Measurements from ENCODE around the gene RMRP.
"Not testable (repeated sequence)": the region's sequence is repeated elsewhere in the genome, so short reads cannot be mapped to it uniquely, and the experiment has no call there.

The RMRP gene

DNA sequence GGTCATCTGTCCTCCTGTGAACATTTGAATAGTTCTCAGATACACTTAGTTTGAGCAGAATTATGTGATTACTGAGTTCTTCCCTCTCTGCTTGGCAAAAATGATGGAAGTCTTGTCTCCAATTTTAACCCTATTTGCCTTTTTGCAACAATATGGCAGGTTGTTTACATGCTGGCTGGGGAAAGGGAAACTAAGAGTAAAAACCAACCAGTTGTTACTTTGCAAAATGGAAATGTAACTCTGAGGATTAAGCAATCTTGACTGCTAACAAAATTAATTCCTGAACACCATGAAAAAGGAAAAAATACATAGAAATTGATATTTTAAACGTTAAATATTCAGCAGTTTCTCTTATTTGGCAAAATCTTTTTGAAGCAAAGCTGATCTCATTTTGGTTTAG, 18.2 kb downstream of the RMRP start:
- no peak for DNase-seq (ENCODE audit: low read depth in 1 of 2, low spot score in 1 of 2)
- H3K27me3 ChIP-seq (ENCODE audit: insufficient read depth, poor library complexity, severe bottlenecking) = no peaks in the 10 kb centered on the region
- H3K27ac ChIP-seq (replicated peaks) = no peak overlapping the region
- TF ChIP-seq, protein P1, sequence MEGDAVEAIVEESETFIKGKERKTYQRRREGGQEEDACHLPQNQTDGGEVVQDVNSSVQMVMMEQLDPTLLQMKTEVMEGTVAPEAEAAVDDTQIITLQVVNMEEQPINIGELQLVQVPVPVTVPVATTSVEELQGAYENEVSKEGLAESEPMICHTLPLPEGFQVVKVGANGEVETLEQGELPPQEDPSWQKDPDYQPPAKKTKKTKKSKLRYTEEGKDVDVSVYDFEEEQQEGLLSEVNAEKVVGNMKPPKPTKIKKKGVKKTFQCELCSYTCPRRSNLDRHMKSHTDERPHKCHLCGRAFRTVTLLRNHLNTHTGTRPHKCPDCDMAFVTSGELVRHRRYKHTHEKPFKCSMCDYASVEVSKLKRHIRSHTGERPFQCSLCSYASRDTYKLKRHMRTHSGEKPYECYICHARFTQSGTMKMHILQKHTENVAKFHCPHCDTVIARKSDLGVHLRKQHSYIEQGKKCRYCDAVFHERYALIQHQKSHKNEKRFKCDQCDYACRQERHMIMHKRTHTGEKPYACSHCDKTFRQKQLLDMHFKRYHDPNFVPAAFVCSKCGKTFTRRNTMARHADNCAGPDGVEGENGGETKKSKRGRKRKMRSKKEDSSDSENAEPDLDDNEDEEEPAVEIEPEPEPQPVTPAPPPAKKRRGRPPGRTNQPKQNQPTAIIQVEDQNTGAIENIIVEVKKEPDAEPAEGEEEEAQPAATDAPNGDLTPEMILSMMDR (IDR thresholded peaks at IDR 0.05; ENCODE audit: insufficient read depth, low read length) = no peak
- no peak for TF ChIP-seq SPI1 (IDR thresholded peaks at IDR 0.05; ENCODE audit: borderline replicate concordance, low read depth)
- TF ChIP-seq, protein P2, sequence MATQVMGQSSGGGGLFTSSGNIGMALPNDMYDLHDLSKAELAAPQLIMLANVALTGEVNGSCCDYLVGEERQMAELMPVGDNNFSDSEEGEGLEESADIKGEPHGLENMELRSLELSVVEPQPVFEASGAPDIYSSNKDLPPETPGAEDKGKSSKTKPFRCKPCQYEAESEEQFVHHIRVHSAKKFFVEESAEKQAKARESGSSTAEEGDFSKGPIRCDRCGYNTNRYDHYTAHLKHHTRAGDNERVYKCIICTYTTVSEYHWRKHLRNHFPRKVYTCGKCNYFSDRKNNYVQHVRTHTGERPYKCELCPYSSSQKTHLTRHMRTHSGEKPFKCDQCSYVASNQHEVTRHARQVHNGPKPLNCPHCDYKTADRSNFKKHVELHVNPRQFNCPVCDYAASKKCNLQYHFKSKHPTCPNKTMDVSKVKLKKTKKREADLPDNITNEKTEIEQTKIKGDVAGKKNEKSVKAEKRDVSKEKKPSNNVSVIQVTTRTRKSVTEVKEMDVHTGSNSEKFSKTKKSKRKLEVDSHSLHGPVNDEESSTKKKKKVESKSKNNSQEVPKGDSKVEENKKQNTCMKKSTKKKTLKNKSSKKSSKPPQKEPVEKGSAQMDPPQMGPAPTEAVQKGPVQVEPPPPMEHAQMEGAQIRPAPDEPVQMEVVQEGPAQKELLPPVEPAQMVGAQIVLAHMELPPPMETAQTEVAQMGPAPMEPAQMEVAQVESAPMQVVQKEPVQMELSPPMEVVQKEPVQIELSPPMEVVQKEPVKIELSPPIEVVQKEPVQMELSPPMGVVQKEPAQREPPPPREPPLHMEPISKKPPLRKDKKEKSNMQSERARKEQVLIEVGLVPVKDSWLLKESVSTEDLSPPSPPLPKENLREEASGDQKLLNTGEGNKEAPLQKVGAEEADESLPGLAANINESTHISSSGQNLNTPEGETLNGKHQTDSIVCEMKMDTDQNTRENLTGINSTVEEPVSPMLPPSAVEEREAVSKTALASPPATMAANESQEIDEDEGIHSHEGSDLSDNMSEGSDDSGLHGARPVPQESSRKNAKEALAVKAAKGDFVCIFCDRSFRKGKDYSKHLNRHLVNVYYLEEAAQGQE (IDR thresholded peaks at IDR 0.05; ENCODE audit: insufficient replicate concordance, low read depth) = no peak
- TF ChIP-seq GABPA (IDR thresholded peaks at IDR 0.05; ENCODE audit: low read depth) = no peak
- no peak for TF ChIP-seq POLR2AphosphoS5 (IDR thresholded peaks at IDR 0.05; ENCODE audit: low read depth)
- H3K4me3 ChIP-seq (replicated peaks; ENCODE audit: insufficient read depth, low read length) = no peak overlapping the region

DNA sequence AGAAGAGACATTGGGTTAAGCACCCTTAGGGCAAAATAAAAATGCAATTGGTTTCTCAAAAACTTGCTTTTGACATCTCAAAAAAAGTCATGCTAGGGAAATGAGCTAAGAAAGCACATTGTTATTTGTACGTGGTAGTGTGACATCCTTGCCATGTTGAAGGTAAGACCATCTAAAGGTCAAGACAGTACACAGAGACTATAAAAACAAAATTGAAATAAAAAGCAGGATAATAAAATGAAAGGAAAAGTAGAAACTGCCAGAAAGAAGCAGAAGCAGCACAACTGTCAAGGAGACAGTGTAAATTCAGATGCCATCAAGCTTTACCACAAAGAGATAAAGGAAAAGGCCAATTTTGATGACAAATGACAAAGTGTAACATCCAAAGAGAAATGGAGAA, 18.6 kb downstream of the RMRP start:
- DNase-seq (ENCODE audit: low read depth in 1 of 2, low spot score in 1 of 2); H3K27me3 ChIP-seq (ENCODE audit: insufficient read depth, poor library complexity, severe bottlenecking); H3K4me3 ChIP-seq (replicated peaks; ENCODE audit: insufficient read depth, low read length); H3K27ac ChIP-seq (replicated peaks): not testable (repeated sequence)

DNA sequence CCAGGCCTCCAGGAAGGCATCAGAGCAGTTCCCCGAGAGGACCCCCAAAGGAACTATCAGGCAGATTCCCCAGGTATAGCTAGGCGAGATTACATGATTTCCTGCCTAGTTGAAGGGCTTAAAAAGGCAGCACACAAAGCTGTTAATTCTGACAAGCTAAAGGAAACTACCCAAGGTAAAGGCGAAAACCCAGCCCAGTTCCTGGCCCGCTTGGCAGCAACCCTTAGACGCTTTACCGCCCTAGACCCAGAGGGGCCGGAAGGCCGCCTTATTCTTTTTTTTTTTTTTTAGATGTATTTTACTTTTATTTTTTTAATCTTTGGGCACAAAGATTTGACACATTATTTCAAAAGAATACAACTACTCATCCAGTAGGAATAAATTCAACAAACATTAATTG, 19.1 kb downstream of the RMRP start:
- DNase-seq (ENCODE audit: low read depth in 1 of 2, low spot score in 1 of 2); H3K4me3 ChIP-seq (replicated peaks; ENCODE audit: insufficient read depth, low read length): not testable (repeated sequence)

DNA sequence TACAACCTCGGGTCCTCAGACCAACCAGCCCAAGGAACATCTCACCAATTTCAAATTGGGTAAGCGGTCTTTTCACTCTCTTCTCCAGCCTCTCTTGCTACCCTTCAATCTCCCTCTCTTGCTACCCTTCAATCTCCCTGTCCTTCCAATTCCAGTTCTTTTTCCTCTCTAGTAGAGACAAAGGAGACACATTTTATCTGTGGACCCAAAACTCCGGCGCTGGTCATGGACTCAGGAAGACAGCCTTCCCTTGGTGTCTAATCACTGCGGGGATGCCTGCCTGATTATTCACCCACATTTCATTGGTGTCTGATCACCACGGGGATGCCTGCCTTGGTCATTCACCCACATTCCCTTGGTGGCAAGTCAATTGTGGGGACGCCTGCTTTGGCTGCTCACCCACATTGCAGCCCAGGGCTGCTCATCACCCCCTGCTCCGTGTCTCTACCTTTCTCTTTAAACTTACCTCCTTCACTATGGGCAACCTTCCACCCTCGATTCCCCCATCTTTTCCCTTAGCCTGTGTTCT, 20.3 kb downstream of the RMRP start:
- H3K27ac ChIP-seq (replicated peaks); DNase-seq (ENCODE audit: low read depth in 1 of 2, low spot score in 1 of 2): not testable (repeated sequence)

More for the DNA sequence above, 19.1 kb downstream of the RMRP start:
- not testable (repeated sequence) for H3K27me3 ChIP-seq (ENCODE audit: insufficient read depth, poor library complexity, severe bottlenecking); H3K27ac ChIP-seq (replicated peaks)

DNA sequence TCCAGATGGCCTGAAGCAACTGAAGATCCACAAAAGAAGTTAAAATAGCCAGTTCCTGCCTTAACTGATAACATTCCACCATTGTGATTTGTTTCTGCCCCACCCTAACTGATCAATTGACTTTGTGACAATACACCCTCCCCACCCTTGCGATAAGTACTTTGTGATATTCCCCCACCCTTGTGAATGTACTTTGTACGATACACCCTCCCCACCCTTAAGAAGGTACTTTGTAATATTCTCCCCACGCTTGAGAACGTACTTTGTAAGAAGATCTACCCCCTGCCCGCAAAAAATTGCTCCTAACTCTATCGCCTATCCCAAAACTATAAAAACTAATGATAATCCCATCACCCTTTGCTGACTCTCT, 21.0 kb downstream of the RMRP start:
- H3K4me3 ChIP-seq (replicated peaks; ENCODE audit: insufficient read depth, low read length); H3K27ac ChIP-seq (replicated peaks); DNase-seq (ENCODE audit: low read depth in 1 of 2, low spot score in 1 of 2); H3K27me3 ChIP-seq (ENCODE audit: insufficient read depth, poor library complexity, severe bottlenecking): not testable (repeated sequence)

More for the DNA sequence above, 20.3 kb downstream of the RMRP start:
- H3K27me3 ChIP-seq (ENCODE audit: insufficient read depth, poor library complexity, severe bottlenecking); H3K4me3 ChIP-seq (replicated peaks; ENCODE audit: insufficient read depth, low read length): not testable (repeated sequence)

DNA sequence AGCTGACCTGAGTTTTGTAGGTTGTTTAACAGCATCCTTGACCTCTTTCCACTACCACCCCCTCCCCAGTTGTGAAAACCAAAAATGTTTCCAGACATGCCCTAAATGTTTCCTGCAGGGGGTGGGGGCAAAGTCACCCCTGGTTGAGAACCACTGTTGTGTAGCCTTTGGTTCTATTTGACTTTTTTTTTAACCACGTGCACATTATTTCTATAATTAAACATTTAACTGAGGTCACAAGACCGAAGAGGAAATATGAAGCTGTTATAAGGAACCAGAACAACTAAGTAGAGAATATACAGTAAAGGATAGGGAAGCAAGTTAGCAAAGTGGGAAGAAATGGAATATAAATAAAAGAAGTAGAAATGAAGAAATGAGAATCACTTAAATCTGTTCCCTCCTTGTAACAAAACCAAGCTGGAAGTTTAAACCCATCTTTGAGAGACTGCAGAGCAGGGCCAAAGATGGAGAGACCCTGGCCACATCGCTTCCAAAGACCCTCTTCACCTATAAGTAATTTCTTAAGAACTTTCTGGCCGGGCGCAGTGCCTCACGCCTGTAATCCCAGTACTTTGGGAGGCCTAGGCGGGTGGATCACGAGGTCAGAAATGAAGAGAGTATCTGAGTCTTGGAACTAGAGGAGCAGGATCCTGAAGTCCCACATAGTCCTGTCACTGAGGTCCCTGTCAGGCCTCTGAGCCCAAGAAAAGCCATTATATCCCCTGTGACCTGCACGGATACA, 21.5 kb downstream of the RMRP start:
- no peaks in the 10 kb centered on the region for H3K27me3 ChIP-seq (ENCODE audit: insufficient read depth, poor library complexity, severe bottlenecking)
- H3K27ac ChIP-seq (replicated peaks) = no peak overlapping the region
- no peak overlapping the region for H3K4me3 ChIP-seq (replicated peaks; ENCODE audit: insufficient read depth, low read length)
- TF ChIP-seq, protein P2 (IDR thresholded peaks at IDR 0.05; ENCODE audit: insufficient replicate concordance, low read depth) = no peak
- TF ChIP-seq GABPA (IDR thresholded peaks at IDR 0.05; ENCODE audit: low read depth) (no peak), POLR2AphosphoS5 (IDR thresholded peaks at IDR 0.05; ENCODE audit: low read depth) (no peak), SPI1 (IDR thresholded peaks at IDR 0.05; ENCODE audit: borderline replicate concordance, low read depth) (no peak)
- TF ChIP-seq, protein P1 (IDR thresholded peaks at IDR 0.05; ENCODE audit: insufficient read depth, low read length) = no peak
- DNase-seq (ENCODE audit: low read depth in 1 of 2, low spot score in 1 of 2) = no peak

Data from HL-60 (cell line).